ENCODE measurements around the gene FOXS1.

DNA sequence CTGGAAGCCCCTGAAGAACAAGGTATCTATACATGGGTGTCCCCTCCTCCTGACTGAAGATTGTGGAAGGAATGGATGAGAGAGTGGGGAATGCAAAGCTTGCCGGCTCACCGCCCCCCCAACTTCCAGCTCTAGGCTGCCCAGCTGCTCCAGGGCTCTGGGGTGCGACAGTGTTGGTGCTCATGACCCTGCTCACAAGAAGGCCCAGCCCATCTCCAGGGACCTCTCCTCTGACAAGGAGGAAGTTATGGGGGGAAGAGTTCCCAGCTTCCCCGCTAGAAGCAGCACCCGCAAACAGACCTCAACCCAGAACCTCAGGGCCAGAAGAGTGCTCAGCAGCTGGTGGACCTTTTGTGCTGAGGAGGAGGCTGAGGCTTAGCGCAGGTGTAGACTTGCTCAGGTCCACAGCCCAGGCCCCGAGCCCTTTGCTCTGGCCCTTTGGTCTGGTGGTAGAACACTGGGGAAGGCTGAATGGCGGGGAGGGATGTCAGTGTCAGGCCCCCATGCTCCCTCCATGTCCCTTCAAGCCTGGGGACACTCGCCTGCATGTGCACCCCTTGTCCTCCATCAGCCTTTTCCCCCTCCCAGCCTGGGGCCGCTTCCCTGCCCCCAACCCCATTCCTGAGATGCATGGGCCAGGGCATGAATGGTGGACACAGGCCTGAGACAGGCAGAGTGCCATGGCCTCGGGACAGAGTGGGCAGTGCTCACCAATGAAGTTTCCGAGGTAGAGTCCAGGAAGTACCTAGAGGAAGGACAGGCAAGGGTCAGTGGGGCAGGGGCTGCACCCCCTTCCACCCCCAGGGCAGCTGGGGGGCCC, 23.7 kb upstream of the FOXS1 start:
- TF ChIP-seq MAX (IDR thresholded peaks at IDR 0.05; ENCODE audit: low read depth, low read length), result no peak
- TF ChIP-seq TCF7 (IDR thresholded peaks at IDR 0.05; ENCODE audit: borderline replicate concordance), result no peak
- TF ChIP-seq GATAD2B (conservative IDR thresholded peaks at IDR 0.05; ENCODE audit: low read depth), result no peak
- no peak for TF ChIP-seq POLR2A (IDR thresholded peaks at IDR 0.05; ENCODE audit: low read depth, low read length)
- TF ChIP-seq HDAC2 (IDR thresholded peaks at IDR 0.05), result no peak
- TF ChIP-seq CTCF (IDR thresholded peaks at IDR 0.05 in 2 of 3, conservative IDR thresholded peaks at IDR 0.05 in 1 of 3; ENCODE audit: control insufficient read depth in 2 of 3, extremely low read depth in 1 of 3, insufficient read depth in 1 of 3, low read depth in 3 of 3, low read length in 3 of 3), result no peak
- no peak for TF ChIP-seq TAF1 (IDR thresholded peaks at IDR 0.05; ENCODE audit: borderline replicate concordance, low read depth, low read length)

Data from GM12878 (cell line).